Measurements from ENCODE around the gene NEIL3. TPM values are rescaled to one million over a fixed set of nuclear protein-coding genes. Genes with fewer than 3 reads are reported as not detected.

Gene NEIL3
- total RNA-seq, 1 experiment from 2014 or later = 6.3 TPM

DNA sequence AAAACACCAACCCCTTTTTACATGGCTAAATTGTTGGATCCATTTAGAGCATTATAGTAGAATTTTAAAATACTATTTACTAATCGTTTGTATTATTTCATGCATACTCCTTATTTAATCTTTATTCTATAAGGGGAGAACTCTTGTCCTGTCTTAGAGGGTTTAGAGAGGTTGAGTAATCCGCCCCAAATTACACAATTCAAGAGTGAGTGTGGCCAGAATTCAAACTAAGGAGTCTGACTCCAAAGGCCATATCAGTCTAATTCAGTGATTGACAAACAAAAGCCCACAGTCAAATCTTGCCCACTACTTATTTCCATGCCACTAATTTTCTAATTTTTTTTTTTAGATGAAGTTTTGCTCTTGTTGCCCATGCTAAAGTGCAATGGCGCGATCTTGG, 33.7 kb upstream of the NEIL3 start:
- no peak overlapping the region for H3K18ac ChIP-seq (ENCODE audit: insufficient read length, low read depth, low read length)
- Mint-ChIP-seq H3K27ac (no peak overlapping the region), H3K27me3 (ENCODE audit: low read depth) (no peaks in the 10 kb centered on the region), H3K4me3 (no peak overlapping the region), H3K36me3 (ENCODE audit: insufficient read depth in 1 of 3, low read depth in 3 of 3) (no peaks in the 10 kb centered on the region; a peak in 1 of 7 replicates), H3K4me1 (peaks cover 0 to 1% of the 10 kb centered on the region in 2 experiments; a peak in 1 of 4 replicates), H3K9me3 (peaks cover 4% of the 10 kb centered on the region in 2 experiments; a peak in 4 of 5 replicates)
- no peaks in the 10 kb centered on the region for H3K9me3 ChIP-seq (ENCODE audit: control insufficient read depth, low read depth, low read length)
- no peak overlapping the region for H4K8ac ChIP-seq (replicated peaks; ENCODE audit: insufficient read length, low read depth, low read length)
- H2BK5ac ChIP-seq (ENCODE audit: insufficient read length, low read length) = no peak overlapping the region
- H3K79me1 ChIP-seq (ENCODE audit: insufficient read depth, low read depth, low read length, poor library complexity, severe bottlenecking) = no peaks in the 10 kb centered on the region
- H3K23ac ChIP-seq (ENCODE audit: insufficient read length, low read depth, low read length) = no peak overlapping the region
- H3K56ac ChIP-seq (ENCODE audit: insufficient read length, low read depth, low read length) = no peak overlapping the region
- no peak overlapping the region for H3K9ac ChIP-seq (ENCODE audit: extremely low read depth, insufficient read length, low read length)
- H4K5ac ChIP-seq (ENCODE audit: insufficient read length, low read depth, low read length) = no peak overlapping the region
- H2BK20ac ChIP-seq (ENCODE audit: low read depth, low read length, poor library complexity, severe bottlenecking) = no peak overlapping the region
- H3K23me2 ChIP-seq (ENCODE audit: insufficient read length, low read depth, low read length, poor library complexity, severe bottlenecking) = no peaks in the 10 kb centered on the region
- H2AFZ ChIP-seq (ENCODE audit: low read length) = no peak overlapping the region
- H3K4me1 ChIP-seq (ENCODE audit: insufficient read depth, low read length) = no peaks in the 10 kb centered on the region
- H3K4me2 ChIP-seq (ENCODE audit: insufficient read depth, insufficient read length, low read length) = no peak overlapping the region
- no peaks in the 10 kb centered on the region for H3K79me2 ChIP-seq (ENCODE audit: insufficient read depth, low read length)
- no peak overlapping the region for H2AK5ac ChIP-seq (ENCODE audit: insufficient read length, low read length)
- H3K27ac ChIP-seq (ENCODE audit: insufficient read length, low read depth, low read length) = no peak overlapping the region
- no peak overlapping the region for H2BK120ac ChIP-seq (ENCODE audit: low read depth, low read length, poor library complexity, severe bottlenecking)
- TF ChIP-seq, protein P1, sequence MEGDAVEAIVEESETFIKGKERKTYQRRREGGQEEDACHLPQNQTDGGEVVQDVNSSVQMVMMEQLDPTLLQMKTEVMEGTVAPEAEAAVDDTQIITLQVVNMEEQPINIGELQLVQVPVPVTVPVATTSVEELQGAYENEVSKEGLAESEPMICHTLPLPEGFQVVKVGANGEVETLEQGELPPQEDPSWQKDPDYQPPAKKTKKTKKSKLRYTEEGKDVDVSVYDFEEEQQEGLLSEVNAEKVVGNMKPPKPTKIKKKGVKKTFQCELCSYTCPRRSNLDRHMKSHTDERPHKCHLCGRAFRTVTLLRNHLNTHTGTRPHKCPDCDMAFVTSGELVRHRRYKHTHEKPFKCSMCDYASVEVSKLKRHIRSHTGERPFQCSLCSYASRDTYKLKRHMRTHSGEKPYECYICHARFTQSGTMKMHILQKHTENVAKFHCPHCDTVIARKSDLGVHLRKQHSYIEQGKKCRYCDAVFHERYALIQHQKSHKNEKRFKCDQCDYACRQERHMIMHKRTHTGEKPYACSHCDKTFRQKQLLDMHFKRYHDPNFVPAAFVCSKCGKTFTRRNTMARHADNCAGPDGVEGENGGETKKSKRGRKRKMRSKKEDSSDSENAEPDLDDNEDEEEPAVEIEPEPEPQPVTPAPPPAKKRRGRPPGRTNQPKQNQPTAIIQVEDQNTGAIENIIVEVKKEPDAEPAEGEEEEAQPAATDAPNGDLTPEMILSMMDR (conservative IDR thresholded peaks at IDR 0.05) = no peak
- H4K20me1 ChIP-seq (ENCODE audit: control insufficient read depth, insufficient read depth, insufficient read length) = no peaks in the 10 kb centered on the region
- H4K91ac ChIP-seq (ENCODE audit: insufficient read length, low read depth, low read length) = no peak overlapping the region
- H2BK12ac ChIP-seq (ENCODE audit: insufficient read length, low read depth, low read length) = no peak overlapping the region
- H3K14ac ChIP-seq (ENCODE audit: insufficient read depth, low read length) = no peak overlapping the region
- WGBS (ENCODE audit: extremely low coverage, insufficient read length, low lambda C conversion rate) = no CpG with 5 or more reads among the region's 4 CpGs
- DNase-seq = no peak
- no peak overlapping the region for H2BK15ac ChIP-seq (ENCODE audit: low read depth, low read length)
- H3T11ph ChIP-seq (ENCODE audit: low read length) = no peak overlapping the region
- H3K27me3 ChIP-seq (ENCODE audit: insufficient read depth, low read length) = no peaks in the 10 kb centered on the region
- no peak overlapping the region for H3K4ac ChIP-seq (ENCODE audit: low read depth, low read length)

All from H9 (cell line).